Measurements from ENCODE around the gene NTNG2. TPM values are rescaled to one million over a fixed set of nuclear protein-coding genes. Genes with fewer than 3 reads are reported as not detected.

The NTNG2 gene
- total and polyA plus RNA-seq, 9 of the 15 experiments (the other 6 are each of a cell fraction or from before 2014, with no cell fraction given) = 0.01 to 0.11 (median 0.09) TPM; not detected in 6

DNA sequence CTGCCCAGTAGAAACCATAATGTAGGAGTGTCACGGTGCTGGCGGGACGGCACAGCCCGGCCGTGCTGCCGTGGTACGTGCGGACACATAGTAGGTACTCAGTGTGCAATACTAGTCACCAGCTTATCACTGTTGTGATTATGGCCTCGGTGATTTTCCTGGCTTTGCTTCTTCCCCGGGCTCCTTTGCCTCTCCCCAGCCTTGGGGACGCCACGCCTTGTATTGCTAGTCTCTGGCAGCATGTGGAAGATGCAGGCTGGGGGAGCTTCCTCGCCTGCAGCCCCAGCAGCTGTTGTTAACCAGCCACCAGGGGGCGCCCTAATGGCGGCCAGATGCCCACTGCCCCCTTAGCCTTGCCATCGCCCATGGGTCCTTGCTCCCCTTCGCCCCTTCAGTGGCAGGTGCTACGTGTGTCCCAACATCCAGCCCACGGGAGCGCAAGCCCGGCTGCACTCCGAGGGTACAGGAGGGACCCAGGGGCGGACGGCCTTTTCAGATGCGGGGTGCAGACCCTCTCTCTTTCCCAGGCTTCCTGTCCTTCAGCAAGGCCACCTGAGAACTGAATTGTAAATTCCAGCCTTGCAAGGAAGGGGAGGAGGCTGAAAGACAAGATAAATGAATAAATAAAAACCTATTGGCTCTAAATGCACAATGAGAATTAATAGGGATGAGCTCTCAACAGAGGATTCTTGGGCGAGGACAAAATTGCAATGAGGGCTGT is 8.0 kb downstream of the NTNG2 start (continued):
- TF ChIP-seq, protein P1, sequence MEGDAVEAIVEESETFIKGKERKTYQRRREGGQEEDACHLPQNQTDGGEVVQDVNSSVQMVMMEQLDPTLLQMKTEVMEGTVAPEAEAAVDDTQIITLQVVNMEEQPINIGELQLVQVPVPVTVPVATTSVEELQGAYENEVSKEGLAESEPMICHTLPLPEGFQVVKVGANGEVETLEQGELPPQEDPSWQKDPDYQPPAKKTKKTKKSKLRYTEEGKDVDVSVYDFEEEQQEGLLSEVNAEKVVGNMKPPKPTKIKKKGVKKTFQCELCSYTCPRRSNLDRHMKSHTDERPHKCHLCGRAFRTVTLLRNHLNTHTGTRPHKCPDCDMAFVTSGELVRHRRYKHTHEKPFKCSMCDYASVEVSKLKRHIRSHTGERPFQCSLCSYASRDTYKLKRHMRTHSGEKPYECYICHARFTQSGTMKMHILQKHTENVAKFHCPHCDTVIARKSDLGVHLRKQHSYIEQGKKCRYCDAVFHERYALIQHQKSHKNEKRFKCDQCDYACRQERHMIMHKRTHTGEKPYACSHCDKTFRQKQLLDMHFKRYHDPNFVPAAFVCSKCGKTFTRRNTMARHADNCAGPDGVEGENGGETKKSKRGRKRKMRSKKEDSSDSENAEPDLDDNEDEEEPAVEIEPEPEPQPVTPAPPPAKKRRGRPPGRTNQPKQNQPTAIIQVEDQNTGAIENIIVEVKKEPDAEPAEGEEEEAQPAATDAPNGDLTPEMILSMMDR (IDR thresholded peaks at IDR 0.05 in 2 of 3, conservative IDR thresholded peaks at IDR 0.05 in 1 of 3; ENCODE audit: insufficient read depth in 2 of 3, low read depth in 1 of 3, low read length in 3 of 3) = peak; percentile 78 to 90 (median 89)
- peak in 1 of 2 experiments; percentile 20; a peak in 1 of 4 replicates for TF ChIP-seq NONO (IDR thresholded peaks at IDR 0.05; ENCODE audit: low read depth in 2 of 2, low read length in 1 of 2)
- TF ChIP-seq, protein P2, sequence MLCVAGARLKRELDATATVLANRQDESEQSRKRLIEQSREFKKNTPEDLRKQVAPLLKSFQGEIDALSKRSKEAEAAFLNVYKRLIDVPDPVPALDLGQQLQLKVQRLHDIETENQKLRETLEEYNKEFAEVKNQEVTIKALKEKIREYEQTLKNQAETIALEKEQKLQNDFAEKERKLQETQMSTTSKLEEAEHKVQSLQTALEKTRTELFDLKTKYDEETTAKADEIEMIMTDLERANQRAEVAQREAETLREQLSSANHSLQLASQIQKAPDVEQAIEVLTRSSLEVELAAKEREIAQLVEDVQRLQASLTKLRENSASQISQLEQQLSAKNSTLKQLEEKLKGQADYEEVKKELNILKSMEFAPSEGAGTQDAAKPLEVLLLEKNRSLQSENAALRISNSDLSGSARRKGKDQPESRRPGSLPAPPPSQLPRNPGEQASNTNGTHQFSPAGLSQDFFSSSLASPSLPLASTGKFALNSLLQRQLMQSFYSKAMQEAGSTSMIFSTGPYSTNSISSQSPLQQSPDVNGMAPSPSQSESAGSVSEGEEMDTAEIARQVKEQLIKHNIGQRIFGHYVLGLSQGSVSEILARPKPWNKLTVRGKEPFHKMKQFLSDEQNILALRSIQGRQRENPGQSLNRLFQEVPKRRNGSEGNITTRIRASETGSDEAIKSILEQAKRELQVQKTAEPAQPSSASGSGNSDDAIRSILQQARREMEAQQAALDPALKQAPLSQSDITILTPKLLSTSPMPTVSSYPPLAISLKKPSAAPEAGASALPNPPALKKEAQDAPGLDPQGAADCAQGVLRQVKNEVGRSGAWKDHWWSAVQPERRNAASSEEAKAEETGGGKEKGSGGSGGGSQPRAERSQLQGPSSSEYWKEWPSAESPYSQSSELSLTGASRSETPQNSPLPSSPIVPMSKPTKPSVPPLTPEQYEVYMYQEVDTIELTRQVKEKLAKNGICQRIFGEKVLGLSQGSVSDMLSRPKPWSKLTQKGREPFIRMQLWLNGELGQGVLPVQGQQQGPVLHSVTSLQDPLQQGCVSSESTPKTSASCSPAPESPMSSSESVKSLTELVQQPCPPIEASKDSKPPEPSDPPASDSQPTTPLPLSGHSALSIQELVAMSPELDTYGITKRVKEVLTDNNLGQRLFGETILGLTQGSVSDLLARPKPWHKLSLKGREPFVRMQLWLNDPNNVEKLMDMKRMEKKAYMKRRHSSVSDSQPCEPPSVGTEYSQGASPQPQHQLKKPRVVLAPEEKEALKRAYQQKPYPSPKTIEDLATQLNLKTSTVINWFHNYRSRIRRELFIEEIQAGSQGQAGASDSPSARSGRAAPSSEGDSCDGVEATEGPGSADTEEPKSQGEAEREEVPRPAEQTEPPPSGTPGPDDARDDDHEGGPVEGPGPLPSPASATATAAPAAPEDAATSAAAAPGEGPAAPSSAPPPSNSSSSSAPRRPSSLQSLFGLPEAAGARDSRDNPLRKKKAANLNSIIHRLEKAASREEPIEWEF (CRISPR knock-in tag; IDR thresholded peaks at IDR 0.05) = no peak
- TF ChIP-seq RAD21 (CRISPR knock-in tag; conservative IDR thresholded peaks at IDR 0.05 in 1 of 2, IDR thresholded peaks at IDR 0.05 in 1 of 2) = peak; percentile 49 to 76
- no peak for TF ChIP-seq ZNF175 (CRISPR knock-in tag; IDR thresholded peaks at IDR 0.05; ENCODE audit: low read depth)
- no peak for TF ChIP-seq EWSR1 (IDR thresholded peaks at IDR 0.05; ENCODE audit: borderline replicate concordance, low read depth, partially characterized antibody)
- TF ChIP-seq NFIC (IDR thresholded peaks at IDR 0.05) = no peak
- TF ChIP-seq, protein P3, sequence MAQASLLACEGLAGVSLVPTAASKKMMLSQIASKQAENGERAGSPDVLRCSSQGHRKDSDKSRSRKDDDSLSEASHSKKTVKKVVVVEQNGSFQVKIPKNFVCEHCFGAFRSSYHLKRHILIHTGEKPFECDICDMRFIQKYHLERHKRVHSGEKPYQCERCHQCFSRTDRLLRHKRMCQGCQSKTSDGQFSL (CRISPR knock-in tag; IDR thresholded peaks at IDR 0.05) = peak; percentile 53; the same call in 1 of the 2 replicates
- TF ChIP-seq, protein P3 (tag; IDR thresholded peaks at IDR 0.05) = no peak
- TF ChIP-seq DEAF1 (CRISPR knock-in tag; IDR thresholded peaks at IDR 0.05) = peak; percentile 17; the same call in 1 of the 2 replicates
